MM.1S (cell line): Measurements from ENCODE around the gene MSX2.

Experiments
- CTCF ChIP-seq: fragments of 300-600 bp; sonication (generic); IDR thresholded peaks from 2 replicates; pipeline ENCODE4 v1.5.1; 2016; ENCODE audit warnings: antibody characterized with exemption, low read length, mixed read lengths
- EZH2 ChIP-seq: fragments of 300-600 bp; sonication (generic); optimal IDR thresholded peaks from 2 replicates; pipeline ENCODE3; 2017; ENCODE audit warnings: low read depth, mild to moderate bottlenecking, antibody characterized with exemption, low read length, mixed read lengths

- TF ChIP-seq CTCF, result no peak
- no peak for TF ChIP-seq EZH2
Observed at GRCh38 chr5:174690271-174690670, 34.1 kb upstream of the MSX2 start.
